B cell (primary cell): Measurements from ENCODE around the gene C4orf33. TPM values are rescaled to one million over a fixed set of nuclear protein-coding genes. Genes with fewer than 3 reads are reported as not detected.

ENCODE experiments used
- ATAC-seq: fragments of 200-7000 bp; cut with Tn5 transposase; one replicate; pipeline ENCODE4 v1.10.0; 2021; ENCODE audit warnings: low read depth, mild to moderate bottlenecking, moderate number of reproducible peaks, moderate library complexity
- CTCF ChIA-PET: fragments of 350-600 bp; sonication (Branson Sonifier 250); formaldehyde crosslinking; loops from one replicate; lab custom pipeline; 2021; ENCODE audit warnings: antibody characterized with exemption, inconsistent platforms; lab: Charles Lee
- POLR2A ChIA-PET: fragments of 350-600 bp; sonication (Branson Sonifier 250); formaldehyde crosslinking; loops from one replicate; lab custom pipeline; 2021; ENCODE audit warnings: antibody characterized with exemption; lab: Charles Lee
- DNase-seq: peaks from one replicate; pipeline ENCODE4 v3.0.0; 2013
- H2AFZ ChIP-seq: 2 replicates; pipeline ENCODE4 v1.6.1; 2012; ENCODE audit warnings: mild to moderate bottlenecking, low read depth, low read length; ENCODE audit not compliant: insufficient read depth, poor library complexity, severe bottlenecking
- H3K27ac ChIP-seq, 2 donors: 1 replicate in 1 of 2; 2 replicates in 1 of 2; pipeline ENCODE4 v1.5.1; 2012 to 2013; ENCODE audit warnings: low read length in 2 of 2, mild to moderate bottlenecking in 2 of 2, moderate library complexity in 1 of 2
- H3K27me3 ChIP-seq, 4 experiments: fragments of 200-600 bp in 1 of 4; sonication (generic) in 1 of 4; replicated peaks in 1 of 4; 1 replicate in 2 of 4; 2 replicates in 2 of 4; pipeline versions ENCODE4 v1.6.1 to v1.7.0; 2013 to 2016; ENCODE audit warnings: low read length in 3 of 4, mild to moderate bottlenecking in 2 of 4, mixed read lengths in 1 of 4, moderate library complexity in 1 of 4; ENCODE audit not compliant: insufficient read depth in 4 of 4, control insufficient read depth in 3 of 4; ENCODE audit errors: control extremely low read depth in 1 of 4
- H3K36me3 ChIP-seq, 2 experiments: replicated peaks in 1 of 2; 1 replicate in 1 of 2; 2 replicates in 1 of 2; pipeline versions ENCODE4 v1.6.1 to v1.7.1; 2013; ENCODE audit warnings: low read length in 1 of 2; ENCODE audit not compliant: insufficient read depth in 2 of 2, control insufficient read depth in 1 of 2; ENCODE audit errors: control extremely low read depth in 1 of 2, extremely low read depth in 1 of 2
- H3K4me1 ChIP-seq, 2 donors: fragments of 200-600 bp in 1 of 2; sonication (generic) in 1 of 2; 1 replicate in 1 of 2; 2 replicates in 1 of 2; pipeline versions ENCODE4 v1.5.1 to v1.6.1; 2013 to 2017; ENCODE audit warnings: low read length in 2 of 2; ENCODE audit not compliant: control insufficient read depth in 2 of 2, insufficient read depth in 2 of 2
- H3K4me2 ChIP-seq: replicated peaks from 2 replicates; pipeline ENCODE3; 2012; ENCODE audit warnings: mild to moderate bottlenecking, low read depth, low read length; ENCODE audit not compliant: poor library complexity, severe bottlenecking
- H3K4me3 ChIP-seq, 5 experiments: fragments of 200-600 bp in 1 of 5; sonication (generic) in 1 of 5; 1 replicate in 3 of 5; 2 replicates in 2 of 5; pipeline versions ENCODE4 v1.5.1 to v1.7.0; 2011 to 2016; ENCODE audit warnings: low read length in 4 of 5, mild to moderate bottlenecking in 4 of 5, low read depth in 2 of 5, control low read depth in 1 of 5, moderate library complexity in 1 of 5; ENCODE audit not compliant: insufficient read depth in 1 of 5; ENCODE audit errors: control extremely low read depth in 1 of 5, extremely low read depth in 1 of 5
- H3K79me2 ChIP-seq: fragments of 200-600 bp; sonication (generic); one replicate; pipeline ENCODE4 v1.6.0; 2016; ENCODE audit warnings: low read length; ENCODE audit not compliant: control insufficient read depth, insufficient read depth
- H3K9ac ChIP-seq: fragments of 200-600 bp; sonication (generic); 2 replicates; pipeline ENCODE4 v1.6.1; 2017; ENCODE audit warnings: mild to moderate bottlenecking, low read length, moderate library complexity
- H3K9me3 ChIP-seq, 3 donors: one replicate each; pipeline versions ENCODE4 v1.6.1 to v1.7.1; 2013; ENCODE audit warnings: low read length in 2 of 3; ENCODE audit not compliant: control insufficient read depth in 2 of 3, insufficient read depth in 1 of 3; ENCODE audit errors: control extremely low read depth in 1 of 3
- H4K20me1 ChIP-seq: 2 replicates; pipeline ENCODE4 v1.6.0; 2012; ENCODE audit warnings: mild to moderate bottlenecking, low read length; ENCODE audit not compliant: insufficient read depth, control insufficient read depth, poor library complexity, severe bottlenecking
- H3K27ac Mint-ChIP-seq: one replicate; pipeline ENCODE4 v1.8.0; 2021; ENCODE audit warnings: mixed read lengths
- H3K27me3 Mint-ChIP-seq: one replicate; pipeline ENCODE4 v1.8.0; 2021; ENCODE audit warnings: mixed read lengths
- H3K4me1 Mint-ChIP-seq: one replicate; pipeline ENCODE4 v1.8.0; 2021; ENCODE audit warnings: mixed read lengths
- H3K4me3 Mint-ChIP-seq: one replicate; pipeline ENCODE4 v1.8.0; 2021; ENCODE audit warnings: mixed read lengths
- H3K9me3 Mint-ChIP-seq: one replicate; pipeline ENCODE4 v1.8.0; 2022; ENCODE audit warnings: mixed read lengths; ENCODE audit not compliant: insufficient read depth
- EZH2 ChIP-seq: IDR thresholded peaks from 2 replicates; pipeline ENCODE4 v1.6.1; 2012; ENCODE audit warnings: borderline replicate concordance, low read depth, mild to moderate bottlenecking, moderate library complexity, low read length; ENCODE audit not compliant: insufficient read depth, poor library complexity, severe bottlenecking
- WGBS: methylation state at CpG from one replicate; pipeline ENCODE4 v1.1.5; 2013; ENCODE audit warnings: missing lambda C conversion rate; ENCODE audit not compliant: insufficient coverage; 5-methylcytosine and 5-hydroxymethylcytosine counted together
- intact Hi-C: fragments of 100-400 bp; cut with micrococcal nuclease; formaldehyde crosslinking; loops from one replicate; pipeline ENCODE4 v1.10.0; 2022
- polyA plus RNA-seq: library from polyadenylated mRNA; depleted of rRNA; stranded (reverse); fragments of >200 nt; gene quantifications from 2 replicates; pipeline ENCODE4 v1.2.3, GENCODE V29; 2012
- total RNA-seq, 2 donors: library from RNA; stranded (reverse); fragments of 120-200 nt in 1 of 2; gene quantifications; 1 replicate in 1 of 2; 2 replicates in 1 of 2; pipeline versions ENCODE4 v1.2.3 to v1.2.4, GENCODE V29; 2013 to 2022
- TF ChIP-seq, protein P1 (sequence below): fragments of 200-600 bp; IDR thresholded peaks from one replicate; pipeline ENCODE4 v1.8.0; 2022; ENCODE audit warnings: antibody characterized with exemption, mild to moderate bottlenecking

C4orf33 gene
- total and polyA plus RNA-seq, 2 donors (not counting 1 experiment from before 2014, with no cell fraction given): 9.0 to 9.5 TPM

- ChIA-PET POLR2A (no interaction called here), CTCF (no interaction called here)
- ATAC-seq (no peak), DNase-seq (no peak)
- H3K27me3 Mint-ChIP-seq: no peaks in the 10 kb centered on the region
- intact Hi-C loops: no loop called here
- no peak overlapping the region for H3K4me3 ChIP-seq
- peaks cover 22% of the 10 kb centered on the region for H3K9me3 Mint-ChIP-seq
- no peaks in the 10 kb centered on the region for H4K20me1 ChIP-seq
- peaks cover 8 to 9% of the 10 kb centered on the region in 2 experiments for H3K36me3 ChIP-seq
- H3K9ac ChIP-seq: no peak overlapping the region
- H2AFZ ChIP-seq: no peak overlapping the region
- no CpG with 5 or more reads among the region's 3 CpGs for WGBS
- no peak overlapping the region for H3K27ac Mint-ChIP-seq
- H3K79me2 ChIP-seq: no peaks in the 10 kb centered on the region
- H3K9me3 ChIP-seq: peaks cover 20 to 70% (median 30%) of the 10 kb centered on the region in 3 donors
- no peak overlapping the region for H3K4me2 ChIP-seq
- H3K27me3 ChIP-seq: no peaks in the 10 kb centered on the region
- H3K27ac ChIP-seq: no peak overlapping the region
- H3K4me3 Mint-ChIP-seq: no peak overlapping the region
- no peaks in the 10 kb centered on the region for H3K4me1 ChIP-seq
- no peak for TF ChIP-seq EZH2
- H3K4me1 Mint-ChIP-seq: no peaks in the 10 kb centered on the region
These were observed 33.4 kb upstream of the C4orf33 start for GRCh38 chr4:129062580-129062979.

DNA sequence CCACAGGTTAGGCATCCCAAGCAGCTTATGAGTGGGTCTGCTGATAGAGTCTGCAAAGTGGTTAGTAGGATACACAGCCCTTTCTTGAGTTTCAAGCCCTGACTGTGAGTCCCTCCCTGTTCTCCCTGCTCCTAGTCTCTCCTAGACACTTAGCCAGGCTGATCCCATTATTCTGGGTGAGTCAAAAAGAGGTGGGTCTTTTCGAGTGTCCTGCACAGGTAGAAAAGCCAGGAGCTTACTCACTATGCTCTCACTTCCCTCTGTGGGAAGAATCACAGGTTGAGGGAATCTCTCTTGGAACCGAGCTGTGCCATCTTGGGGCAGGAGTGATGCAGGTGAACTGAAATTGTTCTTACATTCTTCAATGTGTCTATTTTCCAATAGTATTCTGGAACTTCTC, 32.3 kb upstream of the C4orf33 start:
- no CpG with 5 or more reads among the region's 2 CpGs for WGBS
- Mint-ChIP-seq H3K4me3 (no peak overlapping the region), H3K4me1 (no peaks in the 10 kb centered on the region), H3K9me3 (peaks cover 22% of the 10 kb centered on the region), H3K27me3 (no peaks in the 10 kb centered on the region), H3K27ac (no peak overlapping the region)
- Histone ChIP-seq H3K9me3 (peaks cover 15 to 65% (median 29%) of the 10 kb centered on the region in 3 donors), H3K9ac (no peak overlapping the region), H4K20me1 (no peaks in the 10 kb centered on the region), H3K79me2 (no peaks in the 10 kb centered on the region), H3K4me3 (no peak overlapping the region), H2AFZ (no peak overlapping the region), H3K27ac (no peak overlapping the region), H3K27me3 (no peaks in the 10 kb centered on the region), H3K36me3 (peaks cover 8 to 9% of the 10 kb centered on the region in 2 experiments), H3K4me1 (no peaks in the 10 kb centered on the region), H3K4me2 (no peak overlapping the region)
- ATAC-seq (no peak), DNase-seq (no peak)
- CTCF ChIA-PET: no interaction called here
- POLR2A ChIA-PET: no interaction called here
- intact Hi-C loops: no loop called here
- TF ChIP-seq, protein P1, sequence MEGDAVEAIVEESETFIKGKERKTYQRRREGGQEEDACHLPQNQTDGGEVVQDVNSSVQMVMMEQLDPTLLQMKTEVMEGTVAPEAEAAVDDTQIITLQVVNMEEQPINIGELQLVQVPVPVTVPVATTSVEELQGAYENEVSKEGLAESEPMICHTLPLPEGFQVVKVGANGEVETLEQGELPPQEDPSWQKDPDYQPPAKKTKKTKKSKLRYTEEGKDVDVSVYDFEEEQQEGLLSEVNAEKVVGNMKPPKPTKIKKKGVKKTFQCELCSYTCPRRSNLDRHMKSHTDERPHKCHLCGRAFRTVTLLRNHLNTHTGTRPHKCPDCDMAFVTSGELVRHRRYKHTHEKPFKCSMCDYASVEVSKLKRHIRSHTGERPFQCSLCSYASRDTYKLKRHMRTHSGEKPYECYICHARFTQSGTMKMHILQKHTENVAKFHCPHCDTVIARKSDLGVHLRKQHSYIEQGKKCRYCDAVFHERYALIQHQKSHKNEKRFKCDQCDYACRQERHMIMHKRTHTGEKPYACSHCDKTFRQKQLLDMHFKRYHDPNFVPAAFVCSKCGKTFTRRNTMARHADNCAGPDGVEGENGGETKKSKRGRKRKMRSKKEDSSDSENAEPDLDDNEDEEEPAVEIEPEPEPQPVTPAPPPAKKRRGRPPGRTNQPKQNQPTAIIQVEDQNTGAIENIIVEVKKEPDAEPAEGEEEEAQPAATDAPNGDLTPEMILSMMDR: no peak
- no peak for TF ChIP-seq EZH2
